Activated naive CD4-positive, alpha-beta T cell treated with anti-CD3 and anti-CD28 coated beads, Interleukin-2, amount 50 U/mL, for 24 hours (primary cell): ENCODE data around the gene AKIRIN2.
A peak's percentile ranks its signal among the peaks of the same experiment; 100 is the strongest.

Experiments
- H3K27ac Mint-ChIP-seq: one replicate; pipeline ENCODE4 v1.8.0; 2021; ENCODE audit warnings: mild to moderate bottlenecking, mixed read lengths
- H3K27me3 Mint-ChIP-seq: one replicate; pipeline ENCODE4 v1.8.0; 2021; ENCODE audit warnings: mixed read lengths
- H3K36me3 Mint-ChIP-seq: one replicate; pipeline ENCODE4 v1.8.0; 2021; ENCODE audit warnings: mixed read lengths
- H3K4me1 Mint-ChIP-seq: one replicate; pipeline ENCODE4 v1.8.0; 2021; ENCODE audit warnings: mixed read lengths
- H3K4me3 Mint-ChIP-seq: one replicate; pipeline ENCODE4 v1.8.0; 2021; ENCODE audit warnings: mild to moderate bottlenecking, mixed read lengths
- H3K9me3 Mint-ChIP-seq: one replicate; pipeline ENCODE4 v1.8.0; 2021; ENCODE audit warnings: mixed read lengths

The AKIRIN2 gene

DNA sequence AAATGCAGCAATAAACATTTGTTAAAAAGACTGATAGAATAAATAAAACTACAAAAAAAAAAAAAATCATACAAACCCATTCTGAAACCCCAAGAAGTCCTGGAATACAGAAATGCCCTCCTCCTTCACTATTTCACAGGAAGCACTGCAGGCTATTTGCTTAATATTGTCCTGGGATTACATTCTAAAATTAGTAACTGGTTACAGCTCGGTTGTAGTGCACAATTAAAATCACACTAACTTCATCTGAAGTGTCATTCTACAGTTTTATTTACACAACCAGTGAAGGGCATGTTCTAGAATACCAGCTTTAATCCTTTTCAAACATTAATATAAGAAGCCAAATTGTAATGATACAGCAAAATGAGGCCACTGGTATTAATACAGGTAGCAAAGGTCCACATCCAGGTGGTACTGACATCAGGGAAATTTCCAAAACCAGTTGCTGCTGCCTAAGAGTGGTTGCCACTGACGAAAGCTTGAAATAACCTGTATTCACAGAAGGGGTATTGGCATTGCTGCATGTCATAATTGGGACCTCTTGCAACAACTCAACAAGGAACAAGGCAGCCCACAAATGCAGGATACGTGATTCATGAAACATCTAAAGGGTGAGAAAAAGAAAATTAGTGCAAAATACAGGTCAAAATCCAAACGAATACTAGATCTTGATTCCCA lies 26.9 kb downstream of the AKIRIN2 start:
- H3K36me3 Mint-ChIP-seq = peaks cover 18% of the 10 kb centered on the region
- no peak overlapping the region for H3K27ac Mint-ChIP-seq
- no peaks in the 10 kb centered on the region for H3K9me3 Mint-ChIP-seq
- H3K4me1 Mint-ChIP-seq = peaks cover 22% of the 10 kb centered on the region
- no peak overlapping the region for H3K4me3 Mint-ChIP-seq
- no peaks in the 10 kb centered on the region for H3K27me3 Mint-ChIP-seq

DNA sequence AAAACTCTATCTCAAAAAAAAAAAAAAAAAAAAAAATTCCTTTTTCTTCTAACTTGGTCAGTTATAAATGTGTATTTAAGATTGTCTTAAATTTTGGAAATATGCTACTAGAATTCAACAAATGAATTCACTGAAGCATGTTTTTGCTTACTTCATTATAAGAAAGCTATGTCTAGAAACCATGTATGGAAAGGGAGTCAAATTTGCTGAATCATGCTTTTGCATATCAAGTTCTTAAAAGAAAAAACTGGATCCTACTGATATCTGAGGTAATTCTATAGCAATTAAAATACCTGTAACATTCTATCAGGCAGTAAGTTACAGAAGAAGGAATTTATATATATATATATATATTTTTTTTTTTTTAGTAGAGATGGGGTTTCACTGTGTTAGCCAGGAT lies 27.7 kb downstream of the AKIRIN2 start:
- Mint-ChIP-seq H3K27ac (no peak overlapping the region), H3K4me1 (peaks cover 21% of the 10 kb centered on the region), H3K9me3 (no peaks in the 10 kb centered on the region), H3K27me3 (no peaks in the 10 kb centered on the region), H3K4me3 (no peak overlapping the region), H3K36me3 (peaks cover 15% of the 10 kb centered on the region)

DNA sequence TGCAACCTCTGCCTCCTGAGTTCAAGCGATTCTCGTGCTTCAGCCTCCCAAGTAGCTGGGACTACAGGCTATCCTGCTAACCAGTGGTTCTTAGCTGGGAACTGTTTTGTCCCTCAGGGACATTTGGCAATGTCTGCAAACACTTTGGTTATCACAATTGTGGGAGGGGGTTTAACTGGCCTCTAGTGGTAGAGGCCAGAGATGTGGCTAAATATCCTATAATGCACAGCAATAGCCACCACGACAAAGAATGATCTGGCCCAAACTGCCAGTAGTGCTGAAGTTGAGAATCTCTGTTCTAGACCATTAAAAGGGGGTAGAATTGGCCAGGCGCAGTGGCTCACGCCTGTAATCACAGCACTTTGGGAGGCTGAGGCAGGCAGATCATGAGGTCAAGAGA lies 28.8 kb downstream of the AKIRIN2 start:
- Mint-ChIP-seq H3K4me1 (peaks cover 21% of the 10 kb centered on the region), H3K36me3 (peaks cover 15% of the 10 kb centered on the region), H3K4me3 (no peak overlapping the region), H3K27me3 (no peaks in the 10 kb centered on the region), H3K27ac (no peak overlapping the region), H3K9me3 (no peaks in the 10 kb centered on the region)

DNA sequence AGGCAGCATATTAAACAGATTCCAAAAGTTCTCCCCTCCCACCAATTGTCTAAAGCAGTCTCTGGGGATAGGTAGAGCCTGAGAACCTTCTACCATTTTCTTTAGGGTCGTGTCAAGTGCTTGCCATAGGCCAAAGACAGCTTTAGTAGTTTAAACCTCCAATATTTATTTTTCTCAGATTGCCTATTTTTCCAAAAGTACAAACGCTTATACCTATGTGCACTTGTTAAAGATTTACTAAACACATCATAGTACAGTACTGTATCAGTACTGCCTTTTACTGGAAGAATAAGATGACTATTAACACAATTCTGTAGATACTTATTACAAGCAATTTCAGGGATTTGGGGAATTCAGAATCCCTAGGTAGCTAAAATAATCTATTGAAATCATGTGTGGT lies 29.4 kb downstream of the AKIRIN2 start:
- Mint-ChIP-seq H3K4me1 (peaks cover 21% of the 10 kb centered on the region), H3K27ac (no peak overlapping the region), H3K9me3 (no peaks in the 10 kb centered on the region), H3K27me3 (no peaks in the 10 kb centered on the region), H3K36me3 (peaks cover 14% of the 10 kb centered on the region), H3K4me3 (no peak overlapping the region)

DNA sequence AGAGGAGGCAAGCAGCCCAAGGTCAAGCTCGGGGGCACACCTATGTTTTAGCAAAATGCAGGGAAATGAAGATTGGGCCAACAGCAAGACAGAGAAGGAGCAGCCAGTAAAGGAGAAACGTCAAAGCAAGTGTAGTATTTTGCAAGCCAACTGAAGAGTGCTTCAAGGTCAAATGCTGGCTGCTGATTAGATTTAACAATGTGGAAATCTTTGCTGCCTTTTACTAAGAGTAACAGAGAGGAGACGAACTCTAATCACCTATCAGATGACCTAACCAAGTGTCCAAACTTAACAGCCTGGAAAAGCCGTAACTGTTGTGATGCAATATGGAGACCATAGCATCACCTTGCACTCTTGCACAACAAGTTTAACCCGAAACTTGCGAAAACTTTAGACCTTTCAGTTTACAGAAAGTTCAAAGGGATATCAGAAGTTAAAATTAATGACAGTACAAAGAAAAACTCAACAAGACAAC lies 30.4 kb downstream of the AKIRIN2 start:
- Mint-ChIP-seq H3K27ac (no peak overlapping the region), H3K4me1 (peaks cover 21% of the 10 kb centered on the region), H3K27me3 (no peaks in the 10 kb centered on the region), H3K9me3 (no peaks in the 10 kb centered on the region), H3K36me3 (peaks cover 15% of the 10 kb centered on the region), H3K4me3 (no peak overlapping the region)

DNA sequence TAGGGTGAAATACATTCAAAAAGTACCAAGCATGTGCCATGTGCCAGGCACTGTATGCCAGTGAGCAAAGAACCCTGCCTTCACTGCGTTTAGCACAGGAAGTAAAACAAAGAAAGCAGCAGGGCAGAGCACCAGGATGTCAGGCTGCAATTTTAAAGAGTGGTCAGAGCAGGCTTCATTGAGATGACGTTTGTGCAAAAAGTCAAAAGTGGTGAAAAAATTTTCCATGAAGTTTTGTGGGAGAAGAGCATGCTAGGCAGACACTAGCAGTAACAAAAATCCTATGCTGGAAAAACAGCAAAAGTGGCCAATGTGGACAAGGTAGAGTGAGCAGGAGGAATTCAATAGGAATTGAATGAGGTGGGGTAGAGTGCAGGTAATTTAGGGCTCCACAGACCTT lies 31.3 kb downstream of the AKIRIN2 start:
- peaks cover 15% of the 10 kb centered on the region for H3K36me3 Mint-ChIP-seq
- H3K4me3 Mint-ChIP-seq = no peak overlapping the region
- no peak overlapping the region for H3K27ac Mint-ChIP-seq
- no peaks in the 10 kb centered on the region for H3K9me3 Mint-ChIP-seq
- H3K27me3 Mint-ChIP-seq = no peaks in the 10 kb centered on the region
- H3K4me1 Mint-ChIP-seq = peaks cover 21% of the 10 kb centered on the region

DNA sequence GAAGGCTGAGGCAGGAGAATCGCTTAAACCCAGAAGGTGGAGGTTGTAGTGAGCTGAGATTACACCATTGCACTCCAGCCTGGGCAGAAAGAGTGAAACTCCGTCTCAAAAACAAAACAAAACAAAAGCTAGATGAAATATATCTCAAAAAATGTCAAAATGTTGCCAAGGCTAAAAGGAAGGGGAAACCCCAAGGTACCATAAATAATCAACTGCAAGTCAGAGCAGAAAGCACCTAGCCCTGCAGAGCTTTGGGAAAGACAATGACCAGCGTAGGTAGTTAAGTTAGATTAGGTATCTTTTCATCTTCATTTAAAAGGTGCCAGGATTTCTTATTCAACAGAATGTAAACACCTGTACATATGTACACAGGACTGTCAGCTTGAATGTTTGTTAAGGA lies 33.0 kb downstream of the AKIRIN2 start:
- Mint-ChIP-seq H3K4me3 (no peak overlapping the region), H3K9me3 (no peaks in the 10 kb centered on the region), H3K27me3 (no peaks in the 10 kb centered on the region), H3K36me3 (peaks cover 15% of the 10 kb centered on the region), H3K27ac (no peak overlapping the region), H3K4me1 (peaks cover 21% of the 10 kb centered on the region)

DNA sequence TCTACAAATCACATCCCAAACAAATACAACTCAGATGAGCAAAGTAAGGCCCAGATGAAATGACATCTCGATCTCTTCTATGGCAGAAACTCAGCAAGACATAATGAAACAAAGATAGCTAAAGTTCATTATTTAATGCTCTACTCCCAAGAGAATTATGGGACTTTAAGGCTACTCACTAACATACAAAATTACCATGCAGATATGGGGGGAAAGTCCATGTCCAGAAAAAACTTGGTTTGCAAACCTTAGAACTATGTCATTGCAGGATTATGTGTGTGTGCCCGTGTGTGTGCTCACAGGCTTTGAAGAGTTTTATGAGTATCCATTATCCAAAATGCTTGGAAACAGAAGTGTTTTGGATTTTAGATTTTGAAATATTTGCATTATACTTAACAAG lies 34.0 kb downstream of the AKIRIN2 start:
- Mint-ChIP-seq H3K27me3 (no peaks in the 10 kb centered on the region), H3K36me3 (peaks cover 15% of the 10 kb centered on the region), H3K4me1 (peaks cover 21% of the 10 kb centered on the region), H3K27ac (no peak overlapping the region), H3K4me3 (no peak overlapping the region), H3K9me3 (no peaks in the 10 kb centered on the region)

DNA sequence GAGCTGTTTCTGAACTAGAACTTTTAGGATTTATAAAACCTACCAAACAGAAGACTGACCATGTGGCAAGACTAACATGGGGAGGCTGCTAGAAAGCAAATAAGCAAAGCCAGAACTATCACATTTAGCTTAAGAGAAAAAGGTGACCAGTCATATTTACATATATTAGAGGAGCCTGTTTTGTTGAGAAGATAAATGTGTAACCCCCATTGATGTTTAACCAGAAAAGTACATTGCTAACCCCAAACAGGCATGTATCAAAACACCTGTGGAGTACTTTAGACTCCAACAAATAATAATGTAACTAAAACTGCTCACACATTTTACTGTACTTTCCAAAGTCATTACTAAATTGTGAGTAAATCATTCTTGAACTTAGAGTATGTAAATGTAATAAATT lies 35.0 kb downstream of the AKIRIN2 start:
- H3K4me1 Mint-ChIP-seq = peaks cover 19% of the 10 kb centered on the region
- no peak overlapping the region for H3K4me3 Mint-ChIP-seq
- H3K36me3 Mint-ChIP-seq = peaks cover 14% of the 10 kb centered on the region
- H3K9me3 Mint-ChIP-seq = no peaks in the 10 kb centered on the region
- H3K27ac Mint-ChIP-seq = no peak overlapping the region
- H3K27me3 Mint-ChIP-seq = no peaks in the 10 kb centered on the region

DNA sequence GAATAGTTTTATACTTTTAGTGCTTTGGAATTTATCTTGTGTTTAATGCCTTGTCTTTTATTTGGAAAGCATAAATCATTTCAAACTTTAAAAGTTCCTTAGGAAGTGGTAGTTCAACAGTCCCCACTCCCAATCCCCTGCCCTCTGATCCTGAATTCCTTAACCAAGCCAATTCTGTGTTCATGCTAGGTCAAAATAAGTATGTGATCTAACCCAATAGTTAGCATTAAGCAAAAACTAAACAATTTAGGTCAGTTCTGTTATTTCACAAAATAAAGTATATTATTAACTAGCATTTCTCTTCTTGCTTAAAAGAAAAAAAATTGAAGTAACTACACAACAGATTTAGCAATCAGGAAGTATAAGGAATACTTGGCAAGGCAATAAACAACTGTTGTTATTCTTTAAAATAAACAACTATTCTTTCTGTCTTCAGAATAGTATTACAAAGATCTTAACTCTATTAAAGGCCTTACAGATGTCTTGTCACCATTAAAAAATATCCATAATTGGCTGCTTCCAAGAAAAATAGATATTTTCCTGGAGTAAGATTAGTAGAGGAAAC lies 37.0 kb downstream of the AKIRIN2 start:
- H3K9me3 Mint-ChIP-seq = no peaks in the 10 kb centered on the region
- H3K4me1 Mint-ChIP-seq = peaks cover 3% of the 10 kb centered on the region
- no peaks in the 10 kb centered on the region for H3K27me3 Mint-ChIP-seq
- no peak overlapping the region for H3K27ac Mint-ChIP-seq
- peaks cover 6% of the 10 kb centered on the region for H3K36me3 Mint-ChIP-seq
- H3K4me3 Mint-ChIP-seq = no peak overlapping the region

DNA sequence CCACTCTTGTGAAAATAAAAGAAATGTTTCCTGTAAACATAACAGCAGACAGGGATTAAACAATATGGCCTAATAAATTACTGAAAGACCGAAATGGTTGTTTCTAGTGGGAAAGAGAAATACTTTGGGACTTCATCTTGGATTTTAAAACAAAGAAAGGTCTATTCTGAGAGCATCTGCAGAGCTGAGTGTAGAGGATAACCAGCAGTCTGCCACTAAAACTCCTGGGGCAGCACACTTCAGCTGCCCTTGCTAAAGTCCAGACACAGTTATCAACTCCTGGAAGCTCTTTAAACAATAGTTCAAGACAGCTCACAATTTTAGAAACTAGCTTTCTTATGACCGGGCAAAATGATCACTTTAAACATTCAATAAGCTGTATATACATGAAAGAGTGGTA lies 38.6 kb downstream of the AKIRIN2 start:
- Mint-ChIP-seq H3K27me3 (no peaks in the 10 kb centered on the region), H3K36me3 (peaks cover 6% of the 10 kb centered on the region), H3K4me1 (no peaks in the 10 kb centered on the region), H3K4me3 (no peak overlapping the region), H3K9me3 (no peaks in the 10 kb centered on the region), H3K27ac (no peak overlapping the region)

DNA sequence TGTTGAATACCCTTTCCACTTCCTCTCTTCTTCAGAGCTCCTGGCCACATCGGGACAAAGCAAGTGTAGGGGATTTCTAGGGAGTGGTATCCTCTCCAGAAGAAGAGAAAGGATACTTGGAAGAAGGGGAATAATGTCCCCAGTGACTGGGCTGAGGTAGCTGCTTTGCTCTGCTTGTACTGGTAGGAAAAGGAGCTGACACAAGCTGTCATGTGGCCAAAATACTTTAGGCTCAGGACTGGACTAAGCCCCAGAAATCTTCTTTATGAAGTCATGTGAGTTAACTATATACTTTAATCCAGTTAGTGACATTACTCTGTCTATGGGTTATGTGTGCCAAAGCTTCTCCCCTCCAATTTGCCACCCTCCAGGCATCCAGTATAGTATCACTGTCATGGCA lies 40.5 kb downstream of the AKIRIN2 start:
- peaks cover 12% of the 10 kb centered on the region for H3K4me1 Mint-ChIP-seq
- no peaks in the 10 kb centered on the region for H3K27me3 Mint-ChIP-seq
- peak overlapping the region; percentile 51 for H3K27ac Mint-ChIP-seq
- no peak overlapping the region for H3K4me3 Mint-ChIP-seq
- no peaks in the 10 kb centered on the region for H3K9me3 Mint-ChIP-seq
- peaks cover 7% of the 10 kb centered on the region for H3K36me3 Mint-ChIP-seq

DNA sequence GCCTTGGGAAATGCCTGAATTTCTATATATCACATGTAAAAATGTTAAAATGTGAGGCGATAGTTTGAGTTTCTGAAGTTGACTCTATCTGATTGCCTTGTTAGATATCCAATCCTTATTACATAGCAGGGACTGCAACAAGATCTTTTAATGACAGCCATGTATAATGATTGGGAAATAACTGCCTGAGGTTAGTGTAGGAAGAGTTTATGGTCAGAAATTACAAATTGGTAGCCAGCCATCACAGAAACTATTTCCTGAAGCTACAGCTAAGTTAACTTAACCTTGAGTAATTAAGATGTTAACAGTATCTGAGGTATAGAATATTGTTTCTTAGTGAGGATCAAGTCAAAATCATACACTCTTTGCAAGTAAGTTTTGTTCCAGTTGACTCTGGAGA lies 41.0 kb downstream of the AKIRIN2 start:
- Mint-ChIP-seq H3K36me3 (peaks cover 7% of the 10 kb centered on the region), H3K27ac (peak overlapping the region; percentile 51), H3K27me3 (no peaks in the 10 kb centered on the region), H3K4me1 (peaks cover 12% of the 10 kb centered on the region), H3K9me3 (no peaks in the 10 kb centered on the region), H3K4me3 (no peak overlapping the region)

DNA sequence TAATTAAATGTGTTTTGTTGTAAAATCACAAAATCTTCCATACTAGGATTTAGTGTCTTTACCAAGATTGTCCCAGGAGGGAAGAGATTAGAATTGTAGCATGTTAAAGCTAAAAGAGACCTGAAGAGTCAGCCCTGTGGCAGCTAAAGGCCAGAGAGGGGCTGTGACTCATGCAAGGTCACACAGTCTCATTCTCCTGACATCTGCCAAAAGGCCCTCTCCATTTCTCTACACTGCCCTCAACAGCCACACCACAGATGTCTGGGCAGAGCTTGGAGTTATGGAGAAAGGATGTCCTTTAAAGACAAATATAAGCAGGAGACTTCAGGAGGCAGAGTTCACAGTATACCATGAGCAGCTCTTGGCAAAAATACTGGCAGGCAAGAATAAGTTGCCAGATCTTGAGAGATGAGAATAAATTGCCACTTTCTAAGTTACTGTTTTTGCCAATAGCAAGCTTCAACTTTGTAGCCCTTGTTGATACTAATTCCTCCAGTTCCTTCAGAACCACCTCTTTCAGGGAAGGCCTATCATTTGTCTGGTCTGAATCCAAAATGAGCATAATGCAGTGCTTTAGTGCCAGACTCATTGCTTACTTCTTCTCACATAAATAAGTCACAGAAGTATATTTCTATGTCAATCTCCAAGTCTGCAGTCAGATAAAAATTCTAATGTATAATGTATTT lies 41.7 kb downstream of the AKIRIN2 start:
- Mint-ChIP-seq H3K36me3 (peaks cover 7% of the 10 kb centered on the region), H3K27ac (no peak overlapping the region), H3K4me1 (peaks cover 12% of the 10 kb centered on the region)

DNA sequence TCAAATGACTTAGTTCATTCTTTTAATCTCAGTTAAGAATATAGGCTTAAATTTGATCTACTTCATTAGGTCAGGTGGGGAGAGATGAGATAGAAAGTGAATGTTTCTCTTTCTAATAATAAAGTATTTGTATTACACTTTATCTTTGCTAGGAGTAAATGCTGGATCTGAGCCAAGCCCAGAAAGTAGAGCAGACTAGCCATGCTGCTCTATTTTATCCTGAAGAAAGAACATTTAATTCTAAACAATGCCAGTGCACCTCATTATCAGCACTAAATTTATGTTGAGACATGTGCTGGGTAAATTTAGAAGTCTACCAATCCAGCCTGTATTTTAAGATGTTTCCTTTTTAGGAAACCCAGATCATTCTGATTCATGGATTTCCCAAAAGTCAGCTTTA lies 43.5 kb downstream of the AKIRIN2 start:
- H3K4me3 Mint-ChIP-seq = no peak overlapping the region
- no peaks in the 10 kb centered on the region for H3K9me3 Mint-ChIP-seq
- H3K27me3 Mint-ChIP-seq = no peaks in the 10 kb centered on the region
- peaks cover 14% of the 10 kb centered on the region for H3K36me3 Mint-ChIP-seq
- H3K27ac Mint-ChIP-seq = no peak overlapping the region
- peaks cover 18% of the 10 kb centered on the region for H3K4me1 Mint-ChIP-seq

More for the DNA sequence above, 41.7 kb downstream of the AKIRIN2 start:
- H3K27me3 Mint-ChIP-seq = no peaks in the 10 kb centered on the region
- no peak overlapping the region for H3K4me3 Mint-ChIP-seq
- H3K9me3 Mint-ChIP-seq = no peaks in the 10 kb centered on the region

DNA sequence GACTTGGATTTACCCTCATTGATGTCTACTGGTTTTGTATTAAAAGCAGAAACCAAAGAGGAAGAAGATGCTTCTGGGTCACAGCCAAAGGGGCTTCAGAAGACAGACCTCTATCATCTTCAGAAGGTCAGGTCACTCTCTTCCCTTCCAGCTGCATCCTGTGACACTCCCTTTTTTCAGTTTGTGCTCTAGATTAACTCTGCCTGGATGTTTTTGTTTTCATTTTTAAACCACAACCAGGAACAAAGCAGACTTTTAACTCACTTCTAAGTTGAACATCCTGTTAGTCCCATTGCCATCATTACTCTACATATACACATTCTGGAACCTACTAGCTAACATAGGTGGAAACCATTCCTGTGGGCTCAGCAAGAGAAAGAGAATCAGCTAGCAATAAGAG lies 45.2 kb downstream of the AKIRIN2 start:
- Mint-ChIP-seq H3K9me3 (no peaks in the 10 kb centered on the region), H3K27me3 (no peaks in the 10 kb centered on the region), H3K36me3 (peaks cover 19% of the 10 kb centered on the region), H3K4me3 (no peak overlapping the region), H3K27ac (peak overlapping the region; percentile 30), H3K4me1 (peaks cover 32% of the 10 kb centered on the region)
